GM11168 (cell line): ENCODE data around the gene KIAA1549.

Source experiments
- in situ Hi-C: fragments of 300-500 bp; cut with MboI; formaldehyde crosslinking; loops from one replicate; pipeline ENCODE4 v1.12.0; 2022; ENCODE audit warnings: low sequenced_read_pairs; ENCODE audit not compliant: unreplicated experiment

KIAA1549 gene

GRCh38 chr7:138866353-138866752 lies 114.8 kb downstream of the KIAA1549 start:
- in situ Hi-C loops = no loop called here

- in situ Hi-C loops = no loop called here
Measured at GRCh38 chr7:138865843-138866242, 115.3 kb downstream of the KIAA1549 start.

GRCh38 chr7:138864667-138865066 lies 116.5 kb downstream of the KIAA1549 start:
- in situ Hi-C loops = no loop called here

GRCh38 chr7:138863931-138864330 lies 117.3 kb downstream of the KIAA1549 start:
- in situ Hi-C loops = no loop called here

GRCh38 chr7:138861051-138861450 lies 120.1 kb downstream of the KIAA1549 start:
- in situ Hi-C loops = no loop called here

GRCh38 chr7:138857728-138858127 lies 123.5 kb downstream of the KIAA1549 start:
- in situ Hi-C loops = no loop called here

- in situ Hi-C loops = no loop called here
Measured at GRCh38 chr7:138854115-138854645, 127.0 kb downstream of the KIAA1549 start.

GRCh38 chr7:138853448-138853847 lies 127.7 kb downstream of the KIAA1549 start:
- in situ Hi-C loops = no loop called here

- in situ Hi-C loops = no loop called here
Measured at GRCh38 chr7:138852469-138852868, 128.7 kb downstream of the KIAA1549 start.

- in situ Hi-C loops = no loop called here
Measured at GRCh38 chr7:138849701-138850100, 131.5 kb downstream of the KIAA1549 start.

- in situ Hi-C loops = no loop called here
Measured at GRCh38 chr7:138848056-138848980, 132.9 kb downstream of the KIAA1549 start.

GRCh38 chr7:138845711-138846110 lies 135.5 kb downstream of the KIAA1549 start:
- in situ Hi-C loops = no loop called here

GRCh38 chr7:138843632-138844580 lies 137.3 kb downstream of the KIAA1549 start:
- in situ Hi-C loops = no loop called here

GRCh38 chr7:138842111-138842510 lies 139.1 kb downstream of the KIAA1549 start:
- in situ Hi-C loops = no loop called here

- in situ Hi-C loops = no loop called here
Measured at GRCh38 chr7:138838166-138838565, 143.0 kb downstream of the KIAA1549 start.

- in situ Hi-C loops = no loop called here
Measured at GRCh38 chr7:138837627-138838026, 143.6 kb downstream of the KIAA1549 start.

- in situ Hi-C loops = no loop called here
Measured at GRCh38 chr7:138835087-138835486, 146.1 kb downstream of the KIAA1549 start.

- in situ Hi-C loops = no loop called here
Measured at GRCh38 chr7:138834583-138834982, 146.6 kb downstream of the KIAA1549 start.

GRCh38 chr7:138833596-138833995 lies 147.6 kb downstream of the KIAA1549 start:
- in situ Hi-C loops = no loop called here

GRCh38 chr7:138832966-138833365 lies 148.2 kb downstream of the KIAA1549 start:
- in situ Hi-C loops = no loop called here

GRCh38 chr7:138829335-138829734 lies 151.9 kb downstream of the KIAA1549 start:
- in situ Hi-C loops = no loop called here
